Tibial nerve (tissue), 3 donors: ENCODE results near the gene UBE2O.

Source experiments
- POLR2A ChIP-seq, 2 donors: fragments of 450-650 bp; IDR thresholded peaks; one replicate each; pipeline ENCODE4 v1.6.1; 2017; ENCODE audit warnings: antibody characterized with exemption in 2 of 2, mild to moderate bottlenecking in 2 of 2, moderate library complexity in 2 of 2
- TF ChIP-seq, protein P1 (sequence below), 5 experiments: fragments of 200-600 bp in 3 of 5; fragments of 450-650 bp in 2 of 5; sonication (generic) in 3 of 5; IDR thresholded peaks; one replicate each; pipeline ENCODE4 v1.5.1; 2016 to 2019; ENCODE audit warnings: antibody characterized with exemption in 5 of 5, mild to moderate bottlenecking in 3 of 5, moderate library complexity in 2 of 5

GRCh38 chr17:76469076-76469990 is 16.4 kb upstream of the UBE2O start:
- TF ChIP-seq, protein P1, sequence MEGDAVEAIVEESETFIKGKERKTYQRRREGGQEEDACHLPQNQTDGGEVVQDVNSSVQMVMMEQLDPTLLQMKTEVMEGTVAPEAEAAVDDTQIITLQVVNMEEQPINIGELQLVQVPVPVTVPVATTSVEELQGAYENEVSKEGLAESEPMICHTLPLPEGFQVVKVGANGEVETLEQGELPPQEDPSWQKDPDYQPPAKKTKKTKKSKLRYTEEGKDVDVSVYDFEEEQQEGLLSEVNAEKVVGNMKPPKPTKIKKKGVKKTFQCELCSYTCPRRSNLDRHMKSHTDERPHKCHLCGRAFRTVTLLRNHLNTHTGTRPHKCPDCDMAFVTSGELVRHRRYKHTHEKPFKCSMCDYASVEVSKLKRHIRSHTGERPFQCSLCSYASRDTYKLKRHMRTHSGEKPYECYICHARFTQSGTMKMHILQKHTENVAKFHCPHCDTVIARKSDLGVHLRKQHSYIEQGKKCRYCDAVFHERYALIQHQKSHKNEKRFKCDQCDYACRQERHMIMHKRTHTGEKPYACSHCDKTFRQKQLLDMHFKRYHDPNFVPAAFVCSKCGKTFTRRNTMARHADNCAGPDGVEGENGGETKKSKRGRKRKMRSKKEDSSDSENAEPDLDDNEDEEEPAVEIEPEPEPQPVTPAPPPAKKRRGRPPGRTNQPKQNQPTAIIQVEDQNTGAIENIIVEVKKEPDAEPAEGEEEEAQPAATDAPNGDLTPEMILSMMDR (IDR thresholded peaks at IDR 0.05), result no peak
- TF ChIP-seq POLR2A (IDR thresholded peaks at IDR 0.05), result no peak
